K562 (cell line): ENCODE data around the gene BDH2. TPM values are rescaled to one million over a fixed set of nuclear protein-coding genes. Genes with fewer than 3 reads are reported as not detected.

ENCODE experiments used
- ATAC-seq: fragments of 200-7000 bp; cut with Tn5 transposase; 3 replicates; pipeline ENCODE4 v1.9.1; 2020; ENCODE audit warnings: moderate library complexity
- BruUV-seq: library from RNA; stranded (reverse); fragments of 400-500 nt; replicated peaks from 2 replicates; lab custom pipeline; 2021; lab: Mats Ljungman, UMichigan
- CTCF ChIA-PET: fragments of 300-600 bp; formaldehyde crosslinking; extraction: SDS; loops from one replicate; lab custom pipeline; 2021; ENCODE audit warnings: low intra/inter-chr PET ratio; lab: Yijun Ruan, JAX
- POLR2A ChIA-PET: fragments of 300-600, 350-650 bp; sonication (Branson Sonifier 250); formaldehyde crosslinking; extraction: SDS; loops from one replicate; lab custom pipeline; 2021; ENCODE audit warnings: antibody characterized with exemption, inconsistent platforms; lab: Yijun Ruan, JAX
- DNase-seq, 4 experiments: peaks; one replicate each; pipeline versions ENCODE4 v3.0.0 to v3.0.0-alpha.2; 2011 to 2018; ENCODE audit warnings: low spot score in 3 of 4, mixed read lengths in 3 of 4; ENCODE audit errors: extremely low read depth in 1 of 4
- FAIRE-seq: peaks from 2 replicates; lab custom pipeline; 2011; peaks lifted over from hg19 to GRCh38; lab: Jason Lieb, UNC
- H2AFZ ChIP-seq: 2 replicates; pipeline ENCODE4 v1.6.0; 2011; ENCODE audit warnings: low read depth, low read length, control low read depth, inconsistent platforms
- H3K27ac ChIP-seq: fragments of 200-600 bp; 3 replicates; pipeline ENCODE4 v1.8.0; 2011; ENCODE audit warnings: low read depth, mild to moderate bottlenecking, control low read depth, inconsistent platforms, low read length, moderate library complexity, mixed read lengths; ENCODE audit errors: extremely low read depth
- H3K27me3 ChIP-seq, 2 experiments: fragments of 300-600 bp in 1 of 2; 2 replicates in 1 of 2; 3 replicates in 1 of 2; pipeline versions ENCODE4 v1.6.0 to v1.8.0; 2011; ENCODE audit warnings: inconsistent platforms in 2 of 2, low read length in 2 of 2, mild to moderate bottlenecking in 1 of 2, mixed read lengths in 1 of 2, moderate library complexity in 1 of 2; ENCODE audit not compliant: control insufficient read depth in 2 of 2, insufficient read depth in 2 of 2
- H3K36me3 ChIP-seq: fragments of 300-600 bp; 3 replicates; pipeline ENCODE4 v1.8.0; 2011; ENCODE audit warnings: mild to moderate bottlenecking, low read length, inconsistent platforms; ENCODE audit not compliant: control insufficient read depth, insufficient read depth
- H3K4me1 ChIP-seq, 2 experiments: fragments of 200-600 bp in 1 of 2; replicated peaks in 1 of 2; 2 replicates in 1 of 2; 3 replicates in 1 of 2; pipeline versions ENCODE4 v1.5.1 to v1.8.0; 2011; ENCODE audit warnings: inconsistent platforms in 2 of 2, low read length in 2 of 2, mild to moderate bottlenecking in 1 of 2, mixed read lengths in 1 of 2, moderate library complexity in 1 of 2; ENCODE audit not compliant: control insufficient read depth in 2 of 2, insufficient read depth in 2 of 2
- H3K4me2 ChIP-seq: 2 replicates; pipeline ENCODE4 v1.6.1; 2011; ENCODE audit warnings: low read length, control low read depth, inconsistent platforms, mixed read lengths; ENCODE audit not compliant: insufficient read depth
- H3K4me3 ChIP-seq: fragments of 200-600 bp; sonication (generic), shearing (Covaris generic); 2 replicates; pipeline ENCODE4 v1.5.1; 2016; ENCODE audit warnings: control low read depth, inconsistent platforms
- H3K79me2 ChIP-seq: fragments of 200-600 bp; 3 replicates; pipeline ENCODE4 v1.8.0; 2011; ENCODE audit warnings: low read length, inconsistent platforms; ENCODE audit not compliant: control insufficient read depth, insufficient read depth
- H3K9ac ChIP-seq, 2 experiments: 2 replicates each; pipeline versions ENCODE4 v1.6.0 to v1.6.1; 2011; ENCODE audit warnings: low read depth in 2 of 2, low read length in 2 of 2, control low read depth in 1 of 2, inconsistent platforms in 1 of 2, mild to moderate bottlenecking in 1 of 2, mixed read lengths in 1 of 2; ENCODE audit not compliant: insufficient read depth in 1 of 2
- H3K9me1 ChIP-seq: one replicate; pipeline ENCODE4 v1.6.0; 2011; ENCODE audit warnings: inconsistent platforms, mild to moderate bottlenecking, low read length, moderate library complexity; ENCODE audit not compliant: control insufficient read depth, insufficient read depth
- H3K9me3 ChIP-seq: replicated peaks from 2 replicates; pipeline ENCODE4 v1.5.1; 2011; ENCODE audit warnings: low read depth, low read length, inconsistent platforms; ENCODE audit not compliant: control insufficient read depth, insufficient read depth
- H4K20me1 ChIP-seq: replicated peaks from 2 replicates; pipeline ENCODE4 v1.6.1; 2011; ENCODE audit warnings: low read length, inconsistent platforms, mixed read lengths; ENCODE audit not compliant: control insufficient read depth, insufficient read depth
- ARID2 ChIP-seq: fragments of 450-650 bp; IDR thresholded peaks from 2 replicates; pipeline ENCODE4 v1.6.1; 2017; ENCODE audit warnings: antibody characterized with exemption, mild to moderate bottlenecking
- ATF4 ChIP-seq: fragments of 450-650 bp; formaldehyde crosslinking; IDR thresholded peaks from 2 replicates; pipeline ENCODE4 v1.4.0; 2022; ENCODE audit warnings: mild to moderate bottlenecking, moderate library complexity
- CCAR2 ChIP-seq: fragments of 200-400 bp; formaldehyde crosslinking; IDR thresholded peaks from 2 replicates; pipeline ENCODE4 v1.6.1; 2017; ENCODE audit warnings: mild to moderate bottlenecking, low read depth, low read length
- CEBPB ChIP-seq: fragments of 450-650 bp; IDR thresholded peaks from 2 replicates; pipeline ENCODE4 v1.6.1; 2016; ENCODE audit warnings: missing genetic modification characterization, missing compliant biosample characterization
- CEBPG ChIP-seq, 3 experiments: fragments of 200-800 bp in 1 of 3; sonication (Bioruptor generic) in 1 of 3; sonication (generic) in 1 of 3; formaldehyde crosslinking in 1 of 3; IDR thresholded peaks in 2 of 3; conservative IDR thresholded peaks in 1 of 3; 2 replicates each; pipeline versions ENCODE4 v1.6.1 to v1.8.0; 2016 to 2022; ENCODE audit warnings: missing compliant biosample characterization in 2 of 3, missing genetic modification characterization in 2 of 3, mild to moderate bottlenecking in 1 of 3, missing genetic modification reagents in 1 of 3
- CTBP1 ChIP-seq: fragments of 450-650 bp; IDR thresholded peaks from 2 replicates; pipeline ENCODE4 v1.6.1; 2016; ENCODE audit warnings: borderline replicate concordance
- HNRNPUL1 ChIP-seq: fragments of 200-400 bp; formaldehyde crosslinking; IDR thresholded peaks from 2 replicates; pipeline ENCODE4 v1.6.1; 2017; ENCODE audit warnings: low read length
- HOXB6 ChIP-seq: fragments of 250-450 bp; sonication (Bioruptor Pico); IDR thresholded peaks from 2 replicates; pipeline ENCODE4 v1.5.1; 2022; ENCODE audit warnings: mild to moderate bottlenecking, borderline replicate concordance
- NR2C2 ChIP-seq, 2 experiments: fragments of 200-800 bp in 1 of 2; sonication (Bioruptor generic) in 1 of 2; sonication (generic) in 1 of 2; formaldehyde crosslinking in 1 of 2; IDR thresholded peaks; 2 replicates each; pipeline versions ENCODE4 v1.6.1 to v1.8.0; 2016 to 2022; ENCODE audit warnings: mild to moderate bottlenecking in 1 of 2, missing compliant biosample characterization in 1 of 2, missing genetic modification characterization in 1 of 2, missing genetic modification reagents in 1 of 2
- PCBP2 ChIP-seq: fragments of 200-400 bp; formaldehyde crosslinking; IDR thresholded peaks from 2 replicates; pipeline ENCODE4 v1.6.1; 2018; ENCODE audit warnings: low read length, low read depth, mild to moderate bottlenecking, moderate library complexity; ENCODE audit not compliant: poor library complexity, severe bottlenecking
- ZNF175 ChIP-seq: fragments of 200-800 bp; sonication (Bioruptor generic); IDR thresholded peaks from 2 replicates; pipeline ENCODE4 v1.6.1; 2016; ENCODE audit warnings: low read depth, mild to moderate bottlenecking, missing genetic modification characterization, missing compliant biosample characterization
- ZNF518B ChIP-seq: fragments of 250-450 bp; sonication (Bioruptor Pico); IDR thresholded peaks from 2 replicates; pipeline ENCODE4 v1.5.0; 2021; ENCODE audit warnings: mild to moderate bottlenecking, moderate library complexity
- WGBS: fragments of 100-300 bp; shearing (Covaris generic); methylation state at CpG from one replicate; pipeline ENCODE4 v1.1.6; 2016; ENCODE audit warnings: low coverage, mixed read lengths; ENCODE audit not compliant: insufficient coverage; ENCODE audit errors: missing lambda C conversion rate; 5-methylcytosine and 5-hydroxymethylcytosine counted together
- in situ Hi-C: fragments of 300-500 bp; cut with MboI; formaldehyde crosslinking; loops from 4 replicates; pipeline ENCODE4 v1.15.0; 2018; ENCODE audit warnings: inconsistent platforms, mixed read lengths
- intact Hi-C: fragments of 100-400 bp; cut with micrococcal nuclease; formaldehyde crosslinking; loops from 2 replicates; pipeline ENCODE4 v1.14.2; 2022
- polyA plus RNA-seq, 8 experiments: library from polyadenylated mRNA; depleted of rRNA in 4 of 8; stranded (reverse) in 5 of 8; unstranded in 3 of 8; fragments of >200 nt; fragmentation: Nextera tagmentation in 2 of 8; fragmentation: Illumina TruSeq in 1 of 8; extraction: Ambion mirVana in 2 of 8; extraction: Trizol in 1 of 8; gene quantifications; 2 replicates each; pipeline versions ENCODE4 v1.2.1 to v1.2.3, GENCODE V29; 2011 to 2014; ENCODE audit warnings: inconsistent platforms in 1 of 8, missing spikeins in 1 of 8
- total RNA-seq, 7 experiments: library from RNA; depleted of rRNA in 6 of 7; stranded (reverse); fragments of >200 nt in 6 of 7; fragmentation: Illumina TruSeq in 2 of 7; extraction: Trizol in 2 of 7; gene quantifications; 2 replicates each; pipeline versions ENCODE4 v1.2.1 to v1.2.3, GENCODE V29; 2011 to 2021; ENCODE audit warnings: low replicate concordance in 1 of 7
- TF ChIP-seq, protein P1 (sequence below): sonication (generic); formaldehyde crosslinking; IDR thresholded peaks from 2 replicates; pipeline ENCODE4 v1.8.0; 2022; ENCODE audit warnings: mild to moderate bottlenecking, missing genetic modification reagents
- TF ChIP-seq, protein P2 (sequence below): sonication (generic); formaldehyde crosslinking; IDR thresholded peaks from 2 replicates; pipeline ENCODE4 v1.8.0; 2022; ENCODE audit warnings: mild to moderate bottlenecking, missing genetic modification reagents

The BDH2 gene
- total and polyA plus RNA-seq, 9 of the 15 experiments (the other 6 are each of a cell fraction or from before 2014, with no cell fraction given): 4.9 to 17.9 (median 9.1) TPM

DNA sequence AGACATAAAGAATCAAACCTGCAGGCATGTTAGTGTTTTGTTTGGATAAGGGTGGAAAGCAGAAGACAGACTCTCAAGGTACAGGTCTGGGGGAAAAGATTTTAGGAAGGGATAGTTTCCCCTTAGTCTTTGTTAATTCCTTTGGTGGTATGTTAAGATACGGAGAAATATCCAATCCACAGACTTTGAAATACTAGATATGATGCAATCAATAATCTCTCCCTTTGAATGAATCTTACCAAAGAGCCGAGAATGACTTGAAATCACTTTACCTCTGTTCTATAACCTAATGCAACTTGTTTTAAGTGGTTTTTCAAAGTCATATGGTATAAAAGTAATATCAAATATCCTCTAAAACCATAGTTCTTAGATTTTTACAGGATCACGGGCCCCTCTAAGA lies 5.3 kb upstream of the BDH2 start:
- H3K36me3 ChIP-seq: peaks cover 35% of the 10 kb centered on the region; the same call in 2 of the 3 replicates
- FAIRE-seq: no peak
- ChIA-PET POLR2A (no interaction called here), CTCF (no interaction called here)
- TF ChIP-seq ZNF175 (no peak), NR2C2 (CRISPR knock-in tag; IDR thresholded peaks at IDR 0.05) (no peak), NR2C2 (tag; IDR thresholded peaks at IDR 0.05) (no peak), PCBP2 (no peak), CTBP1 (no peak), CEBPB (tag) (peak; percentile 67), CCAR2 (no peak), ATF4 (CRISPR knock-in tag) (0 out of 2 replicates have a peak, but pooled peaks have one; percentile 9), HOXB6 (no peak), HNRNPUL1 (no peak), CEBPG (CRISPR knock-in tag; IDR thresholded peaks at IDR 0.05) (no peak), CEBPG (tag; conservative IDR thresholded peaks at IDR 0.05 in 1 of 2, IDR thresholded peaks at IDR 0.05 in 1 of 2) (peak; percentile 48 to 82; a peak in 3 of 4 replicates), ZNF518B (CRISPR knock-in tag) (no peak), ARID2 (no peak)
- TF ChIP-seq, protein P1, sequence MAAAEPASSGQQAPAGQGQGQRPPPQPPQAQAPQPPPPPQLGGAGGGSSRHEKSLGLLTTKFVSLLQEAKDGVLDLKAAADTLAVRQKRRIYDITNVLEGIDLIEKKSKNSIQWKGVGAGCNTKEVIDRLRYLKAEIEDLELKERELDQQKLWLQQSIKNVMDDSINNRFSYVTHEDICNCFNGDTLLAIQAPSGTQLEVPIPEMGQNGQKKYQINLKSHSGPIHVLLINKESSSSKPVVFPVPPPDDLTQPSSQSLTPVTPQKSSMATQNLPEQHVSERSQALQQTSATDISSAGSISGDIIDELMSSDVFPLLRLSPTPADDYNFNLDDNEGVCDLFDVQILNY (CRISPR knock-in tag): no peak
- TF ChIP-seq, protein P2, sequence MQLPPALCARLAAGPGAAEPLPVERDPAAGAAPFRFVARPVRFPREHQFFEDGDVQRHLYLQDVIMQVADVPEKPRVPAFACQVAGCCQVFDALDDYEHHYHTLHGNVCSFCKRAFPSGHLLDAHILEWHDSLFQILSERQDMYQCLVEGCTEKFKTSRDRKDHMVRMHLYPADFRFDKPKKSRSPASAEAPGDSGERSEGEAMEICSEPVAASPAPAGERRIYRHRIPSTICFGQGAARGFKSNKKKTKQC (CRISPR knock-in tag): no peak
- no peak overlapping the region for H3K4me2 ChIP-seq
- no peak for ATAC-seq
- no peak overlapping the region for H3K27ac ChIP-seq
- intact Hi-C loops (loop anchor here (5.0 kb wide), 2 partner anchors 682 to 827 kb away; no protein-coding TSS in a partner anchor), in situ Hi-C loops (no loop called here)
- no peaks in the 10 kb centered on the region for H4K20me1 ChIP-seq
- no peak overlapping the region for H3K9ac ChIP-seq
- H3K4me3 ChIP-seq: no peak overlapping the region
- no peak for DNase-seq
- WGBS: 76% methylated on average over 3 of the region's 3 CpGs
- no peaks in the 10 kb centered on the region for H3K79me2 ChIP-seq
- H3K4me1 ChIP-seq: no peaks in the 10 kb centered on the region
- H2AFZ ChIP-seq: no peak overlapping the region
- H3K9me1 ChIP-seq: no peaks in the 10 kb centered on the region
- H3K27me3 ChIP-seq: no peaks in the 10 kb centered on the region
- no TSS peak for BruUV-seq
- no peaks in the 10 kb centered on the region for H3K9me3 ChIP-seq
